Activated gamma-delta T cell (primary cell): Measurements from ENCODE around the gene OPRD1.
"Not testable (repeated sequence)": the region's sequence is repeated elsewhere in the genome, so short reads cannot be mapped to it uniquely, and the experiment has no call there.

Source experiments
- DNase-seq: peaks from one replicate; lab custom pipeline; 2025; lab: John Stamatoyannopoulos, UW

Gene OPRD1

GRCh38 chr1:28845786-28846543, 34.0 kb downstream of the OPRD1 start:
- DNase-seq: no peak

- not testable (repeated sequence) for DNase-seq
Measured at GRCh38 chr1:28847207-28847606, 35.2 kb downstream of the OPRD1 start.

GRCh38 chr1:28848416-28848815, 36.4 kb downstream of the OPRD1 start:
- no peak for DNase-seq

GRCh38 chr1:28853093-28853742, 41.2 kb downstream of the OPRD1 start:
- no peak for DNase-seq

GRCh38 chr1:28854406-28854805, 42.4 kb downstream of the OPRD1 start:
- not testable (repeated sequence) for DNase-seq

- DNase-seq: no peak
Measured at GRCh38 chr1:28855046-28855445, 43.1 kb downstream of the OPRD1 start.

GRCh38 chr1:28855469-28855951, 43.5 kb downstream of the OPRD1 start:
- no peak for DNase-seq

GRCh38 chr1:28855969-28856368, 44.0 kb downstream of the OPRD1 start:
- no peak for DNase-seq

- no peak for DNase-seq
Measured at GRCh38 chr1:28860332-28861073, 48.5 kb downstream of the OPRD1 start.

- DNase-seq: no peak
Measured at GRCh38 chr1:28862571-28863403, 50.8 kb downstream of the OPRD1 start.

- no peak for DNase-seq
Measured at GRCh38 chr1:28864695-28865094, 52.7 kb downstream of the OPRD1 start.

- DNase-seq: no peak
Measured at GRCh38 chr1:28865997-28866650, 54.2 kb downstream of the OPRD1 start.

- no peak for DNase-seq
Measured at GRCh38 chr1:28867850-28868249, 55.9 kb downstream of the OPRD1 start.

- no peak for DNase-seq
Measured at GRCh38 chr1:28869952-28870351, 58.0 kb downstream of the OPRD1 start.

- DNase-seq: no peak
Measured at GRCh38 chr1:28871631-28872401, 59.8 kb downstream of the OPRD1 start.

GRCh38 chr1:28875134-28875533, 63.2 kb downstream of the OPRD1 start:
- DNase-seq: not testable (repeated sequence)

- DNase-seq: no peak
Measured at GRCh38 chr1:28877132-28877781, 65.3 kb downstream of the OPRD1 start.

- no peak for DNase-seq
Measured at GRCh38 chr1:28878796-28879195, 66.8 kb downstream of the OPRD1 start.

- no peak for DNase-seq
Measured at GRCh38 chr1:28882009-28882628, 70.1 kb downstream of the OPRD1 start.
